Natural killer cell (primary cell): ENCODE measurements around the gene DHX16. TPM values are rescaled to one million over a fixed set of nuclear protein-coding genes. Genes with fewer than 3 reads are reported as not detected.

ENCODE experiments used
- ATAC-seq, 3 donors: fragments of 150-1000 bp in 2 of 3; fragments of 200-7000 bp in 1 of 3; cut with Tn5 transposase; 1 replicate in 1 of 3; 2 replicates in 2 of 3; pipeline ENCODE4 v1.10.0; 2021; ENCODE audit warnings: mild to moderate bottlenecking in 2 of 3, moderate library complexity in 2 of 3
- DNase-seq, 2 donors: peaks; one replicate each; pipeline versions ENCODE4 v3.0.0 to v3.0.0-alpha.2; 2013 to 2021; ENCODE audit warnings: mixed read lengths in 1 of 2
- H3K27ac ChIP-seq: one replicate; pipeline ENCODE4 v1.5.1; 2013; ENCODE audit warnings: mild to moderate bottlenecking, low read length
- H3K27me3 ChIP-seq: one replicate; pipeline ENCODE4 v1.6.1; 2013; ENCODE audit warnings: low read length; ENCODE audit not compliant: control insufficient read depth, insufficient read depth
- H3K36me3 ChIP-seq: one replicate; pipeline ENCODE4 v1.6.1; 2013; ENCODE audit warnings: low read length; ENCODE audit not compliant: control insufficient read depth, insufficient read depth
- H3K4me1 ChIP-seq: one replicate; pipeline ENCODE4 v1.6.1; 2013; ENCODE audit warnings: low read length; ENCODE audit not compliant: control insufficient read depth, insufficient read depth
- H3K4me3 ChIP-seq: one replicate; pipeline ENCODE4 v1.5.1; 2013; ENCODE audit warnings: low read length
- H3K9me3 ChIP-seq: one replicate; pipeline ENCODE4 v1.6.1; 2013; ENCODE audit warnings: low read length; ENCODE audit not compliant: control insufficient read depth, insufficient read depth
- H3K27ac Mint-ChIP-seq, 2 donors: one replicate each; pipeline ENCODE4 v1.8.0; 2022; ENCODE audit warnings: mild to moderate bottlenecking in 2 of 2, mixed read lengths in 2 of 2, moderate library complexity in 1 of 2
- H3K27me3 Mint-ChIP-seq, 2 donors: one replicate each; pipeline ENCODE4 v1.8.0; 2022; ENCODE audit warnings: low read depth in 2 of 2, mixed read lengths in 2 of 2
- H3K36me3 Mint-ChIP-seq: one replicate; pipeline ENCODE4 v1.8.0; 2022; ENCODE audit warnings: mixed read lengths
- H3K4me1 Mint-ChIP-seq, 2 donors: one replicate each; pipeline ENCODE4 v1.8.0; 2022; ENCODE audit warnings: mixed read lengths in 2 of 2
- H3K4me3 Mint-ChIP-seq: one replicate; pipeline ENCODE4 v1.8.0; 2022; ENCODE audit warnings: mild to moderate bottlenecking, moderate library complexity, mixed read lengths
- H3K9me3 Mint-ChIP-seq, 2 donors: one replicate each; pipeline ENCODE4 v1.8.0; 2022; ENCODE audit warnings: mixed read lengths in 2 of 2
- CTCF ChIP-seq: fragments of 200-600 bp; IDR thresholded peaks from one replicate; pipeline ENCODE4 v1.8.0; 2022; ENCODE audit warnings: antibody characterized with exemption
- WGBS: methylation state at CpG from one replicate; pipeline ENCODE4 v1.1.7; 2013; ENCODE audit warnings: missing lambda C conversion rate; ENCODE audit not compliant: insufficient coverage; 5-methylcytosine and 5-hydroxymethylcytosine counted together
- intact Hi-C: fragments of 100-400 bp; cut with micrococcal nuclease; formaldehyde crosslinking; loops from one replicate; pipeline ENCODE4 v1.14.2; 2022
- total RNA-seq, 4 donors: library from RNA; stranded (reverse); fragments of 120-200 nt in 1 of 4; gene quantifications; one replicate each; pipeline versions ENCODE4 v1.2.3 to v1.2.4, GENCODE V29; 2013 to 2022

The DHX16 gene
- total RNA-seq, 3 donors from 2014 or later (not counting 1 experiment from before 2014, with no cell fraction given): 27.3 to 35.7 (median 27.7) TPM

GRCh38 chr6:30657454-30657853 lies 15.4 kb downstream of the DHX16 start:
- Histone ChIP-seq H3K27ac (no peak overlapping the region), H3K4me1 (no peaks in the 10 kb centered on the region), H3K9me3 (no peaks in the 10 kb centered on the region), H3K36me3 (peaks cover 90% of the 10 kb centered on the region), H3K4me3 (no peak overlapping the region), H3K27me3 (no peaks in the 10 kb centered on the region)
- ATAC-seq: no peak
- Mint-ChIP-seq H3K27ac (no peak overlapping the region), H3K9me3 (no peaks in the 10 kb centered on the region), H3K4me3 (no peak overlapping the region), H3K27me3 (no peaks in the 10 kb centered on the region), H3K36me3 (peaks cover 30% of the 10 kb centered on the region), H3K4me1 (no peaks in the 10 kb centered on the region)
- intact Hi-C loops: no loop called here
- no peak for TF ChIP-seq CTCF
- DNase-seq: no peak

- no peak overlapping the region for H3K27ac ChIP-seq
- no peak for ATAC-seq
Observed at GRCh38 chr6:30656513-30656912, 16.3 kb downstream of the DHX16 start.

GRCh38 chr6:30655743-30656094 lies 17.1 kb downstream of the DHX16 start:
- H3K4me3 Mint-ChIP-seq: no peak overlapping the region
- WGBS: 99% methylated on average over 3 of the region's 3 CpGs
- Histone ChIP-seq H3K9me3 (no peaks in the 10 kb centered on the region), H3K4me1 (no peaks in the 10 kb centered on the region), H3K27me3 (no peaks in the 10 kb centered on the region), H3K4me3 (no peak overlapping the region), H3K36me3 (peaks cover 91% of the 10 kb centered on the region), H3K27ac (no peak overlapping the region)
- H3K9me3 Mint-ChIP-seq: no peaks in the 10 kb centered on the region
- H3K4me1 Mint-ChIP-seq: no peaks in the 10 kb centered on the region
- no peak for DNase-seq
- H3K27me3 Mint-ChIP-seq: no peaks in the 10 kb centered on the region
- TF ChIP-seq CTCF: no peak
- intact Hi-C loops: no loop called here
- ATAC-seq: no peak
- H3K36me3 Mint-ChIP-seq: peaks cover 18% of the 10 kb centered on the region
- H3K27ac Mint-ChIP-seq: peak overlapping the region in 1 of 2 donors; percentile 35

More at GRCh38 chr6:30656513-30656912, 16.3 kb downstream of the DHX16 start:
- no peaks in the 10 kb centered on the region for H3K4me1 ChIP-seq
- TF ChIP-seq CTCF: no peak
- Mint-ChIP-seq H3K36me3 (peaks cover 20% of the 10 kb centered on the region), H3K27ac (no peak overlapping the region), H3K27me3 (no peaks in the 10 kb centered on the region), H3K9me3 (no peaks in the 10 kb centered on the region), H3K4me1 (no peaks in the 10 kb centered on the region), H3K4me3 (no peak overlapping the region)
- no peak overlapping the region for H3K4me3 ChIP-seq
- intact Hi-C loops: no loop called here
- WGBS: 83% methylated on average over 7 of the region's 7 CpGs
- H3K36me3 ChIP-seq: peaks cover 89% of the 10 kb centered on the region
- H3K27me3 ChIP-seq: no peaks in the 10 kb centered on the region
- no peak for DNase-seq
- H3K9me3 ChIP-seq: no peaks in the 10 kb centered on the region
